IMR-90 (cell line): Measurements from ENCODE around the gene NPHP4. TPM values are rescaled to one million over a fixed set of nuclear protein-coding genes. Genes with fewer than 3 reads are reported as not detected.

Source experiments
- ATAC-seq: fragments of 200-7000 bp; cut with Tn5 transposase; 2 replicates; pipeline ENCODE4 v1.9.1; 2020; ENCODE audit warnings: low read depth, mild to moderate bottlenecking, moderate library complexity
- BruUV-seq: library from RNA; stranded (reverse); fragments of 400-500 nt; replicated peaks from 2 replicates; lab custom pipeline; 2021; lab: Mats Ljungman, UMichigan
- CTCF ChIA-PET: fragments of 300-600 bp; formaldehyde crosslinking; extraction: SDS; loops from one replicate; lab custom pipeline; 2021; ENCODE audit warnings: antibody characterized with exemption; lab: Yijun Ruan, JAX
- POLR2A ChIA-PET: fragments of 300-600 bp; sonication (Branson Sonifier 250); formaldehyde crosslinking; loops from one replicate; lab custom pipeline; 2022; ENCODE audit warnings: antibody characterized with exemption; ENCODE audit not compliant: unreplicated experiment; lab: Charles Lee
- DNase-seq: peaks from one replicate; pipeline ENCODE4 v3.0.0; 2013
- H2AFZ ChIP-seq: replicated peaks from 2 replicates; pipeline ENCODE3; 2013; ENCODE audit warnings: low read length, mild to moderate bottlenecking; ENCODE audit not compliant: poor library complexity
- H2AK5ac ChIP-seq: 2 replicates; pipeline ENCODE4 v1.6.1; 2013; ENCODE audit warnings: low read depth, low read length, inconsistent platforms
- H2AK9ac ChIP-seq: replicated peaks from 2 replicates; pipeline ENCODE3; 2013; ENCODE audit warnings: mild to moderate bottlenecking, low read depth, low read length, moderate library complexity; ENCODE audit not compliant: poor library complexity
- H2BK120ac ChIP-seq: 2 replicates; pipeline ENCODE4 v1.6.1; 2013; ENCODE audit warnings: low read depth, low read length, inconsistent platforms
- H2BK15ac ChIP-seq: 3 replicates; pipeline ENCODE4 v1.6.1; 2013; ENCODE audit warnings: low read depth, low read length, inconsistent platforms
- H2BK20ac ChIP-seq: 2 replicates; pipeline ENCODE4 v1.6.1; 2013; ENCODE audit warnings: low read depth, mild to moderate bottlenecking, inconsistent platforms, low read length, moderate library complexity
- H2BK5ac ChIP-seq: 2 replicates; pipeline ENCODE4 v1.6.1; 2013; ENCODE audit warnings: mild to moderate bottlenecking, low read depth, low read length, inconsistent platforms; ENCODE audit not compliant: poor library complexity, severe bottlenecking
- H3K14ac ChIP-seq: replicated peaks from 2 replicates; pipeline ENCODE4 v1.6.1; 2013; ENCODE audit warnings: low read depth, low read length, inconsistent platforms
- H3K18ac ChIP-seq: 2 replicates; pipeline ENCODE4 v1.6.1; 2013; ENCODE audit warnings: low read depth, low read length, control low read depth
- H3K23ac ChIP-seq: 2 replicates; pipeline ENCODE4 v1.6.1; 2013; ENCODE audit warnings: low read depth, low read length, inconsistent platforms
- H3K27ac ChIP-seq: 2 replicates; pipeline ENCODE4 v1.5.1; 2013; ENCODE audit warnings: mild to moderate bottlenecking, control low read depth, low read length; ENCODE audit not compliant: insufficient read depth
- H3K27me3 ChIP-seq: 2 replicates; pipeline ENCODE4 v1.6.1; 2013; ENCODE audit warnings: low read length; ENCODE audit not compliant: control insufficient read depth, insufficient read depth
- H3K36me3 ChIP-seq: 2 replicates; pipeline ENCODE4 v1.6.1; 2013; ENCODE audit warnings: low read length, mixed read lengths; ENCODE audit not compliant: control insufficient read depth, insufficient read depth
- H3K4ac ChIP-seq: 2 replicates; pipeline ENCODE4 v1.6.1; 2013; ENCODE audit warnings: low read depth, low read length, inconsistent platforms
- H3K4me1 ChIP-seq: 2 replicates; pipeline ENCODE4 v1.6.1; 2013; ENCODE audit warnings: low read length, mixed read lengths; ENCODE audit not compliant: control insufficient read depth, insufficient read depth
- H3K4me2 ChIP-seq: 2 replicates; pipeline ENCODE4 v1.6.1; 2013; ENCODE audit warnings: low read depth, mild to moderate bottlenecking, control low read depth, low read length, moderate library complexity
- H3K4me3 ChIP-seq: 2 replicates; pipeline ENCODE4 v1.5.1; 2013; ENCODE audit warnings: low read depth, mild to moderate bottlenecking, control low read depth, low read length, moderate library complexity; ENCODE audit not compliant: insufficient read depth
- H3K56ac ChIP-seq: 2 replicates; pipeline ENCODE4 v1.6.1; 2013; ENCODE audit warnings: low read length, inconsistent platforms; ENCODE audit not compliant: insufficient read depth; ENCODE audit errors: extremely low read depth
- H3K79me1 ChIP-seq, 2 experiments: 2 replicates each; pipeline ENCODE4 v1.6.1; 2013; ENCODE audit warnings: low read length in 2 of 2, inconsistent platforms in 1 of 2, low read depth in 1 of 2
- H3K9ac ChIP-seq: 2 replicates; pipeline ENCODE4 v1.6.1; 2013; ENCODE audit warnings: low read depth, low read length, control low read depth
- H3K9me1 ChIP-seq: 2 replicates; pipeline ENCODE4 v1.6.1; 2013; ENCODE audit warnings: low read length, inconsistent platforms; ENCODE audit not compliant: insufficient read depth
- H3K9me3 ChIP-seq: 2 replicates; pipeline ENCODE4 v1.6.1; 2013; ENCODE audit warnings: low read length; ENCODE audit not compliant: control insufficient read depth, insufficient read depth
- H4K20me1 ChIP-seq: 2 replicates; pipeline ENCODE4 v1.6.1; 2013; ENCODE audit warnings: low read length, inconsistent platforms; ENCODE audit not compliant: insufficient read depth
- H4K5ac ChIP-seq: 2 replicates; pipeline ENCODE4 v1.6.1; 2013; ENCODE audit warnings: mild to moderate bottlenecking, low read depth, low read length, control low read depth
- H4K8ac ChIP-seq, 2 experiments: 2 replicates each; pipeline ENCODE4 v1.6.1; 2013; ENCODE audit warnings: low read depth in 2 of 2, low read length in 2 of 2, control low read depth in 1 of 2, inconsistent platforms in 1 of 2
- H4K91ac ChIP-seq: 2 replicates; pipeline ENCODE4 v1.6.1; 2013; ENCODE audit warnings: low read depth, low read length, inconsistent platforms; ENCODE audit not compliant: insufficient read depth
- BHLHE40 ChIP-seq: fragments of 150-350 bp; IDR thresholded peaks from 2 replicates; pipeline ENCODE4 v1.6.1; 2016; ENCODE audit warnings: mild to moderate bottlenecking, low read depth, low read length
- CHD1 ChIP-seq: IDR thresholded peaks from 2 replicates; pipeline ENCODE4 v1.6.1; 2012; ENCODE audit warnings: low read depth, low read length, improper control_type of control experiment
- FOS ChIP-seq: fragments of 150-350 bp; IDR thresholded peaks from 2 replicates; pipeline ENCODE4 v1.6.1; 2016; ENCODE audit warnings: low read depth, low read length
- NFE2L2 ChIP-seq: fragments of 150-350 bp; IDR thresholded peaks from 2 replicates; pipeline ENCODE4 v1.6.1; 2016; ENCODE audit warnings: low read depth, mild to moderate bottlenecking, low read length
- RAD21 ChIP-seq: IDR thresholded peaks from 2 replicates; pipeline ENCODE4 v1.6.1; 2012; ENCODE audit warnings: low read length, improper control_type of control experiment
- RCOR1 ChIP-seq: IDR thresholded peaks from 2 replicates; pipeline ENCODE4 v1.6.1; 2012; ENCODE audit warnings: mild to moderate bottlenecking, low read length, improper control_type of control experiment; ENCODE audit not compliant: insufficient replicate concordance
- RFX5 ChIP-seq: IDR thresholded peaks from 2 replicates; pipeline ENCODE4 v1.8.0; 2012; ENCODE audit warnings: low read depth, mild to moderate bottlenecking, low read length, moderate library complexity
- SMC3 ChIP-seq: fragments of 150-350 bp; IDR thresholded peaks from 2 replicates; pipeline ENCODE4 v1.6.1; 2016; ENCODE audit warnings: low read depth, mild to moderate bottlenecking, antibody characterized with exemption, low read length, moderate library complexity
- WGBS, 2 experiments: methylation state at CpG; one replicate each; pipeline versions ENCODE4 v1.1.5 to v1.1.7; 2013; ENCODE audit warnings: missing lambda C conversion rate in 2 of 2; ENCODE audit not compliant: insufficient read length in 1 of 2; ENCODE audit errors: extremely low coverage in 2 of 2; 5-methylcytosine and 5-hydroxymethylcytosine counted together
- dilution Hi-C: fragments of 300-500 bp; cut with HindIII; formaldehyde crosslinking; loops from one replicate; pipeline ENCODE4 v1.14.3; 2018; ENCODE audit warnings: low sequenced_read_pairs; ENCODE audit not compliant: unreplicated experiment
- in situ Hi-C: fragments of 300-500 bp; cut with MboI; formaldehyde crosslinking; loops from 3 replicates; pipeline ENCODE4 v1.14.3; 2019; ENCODE audit warnings: low sequenced_read_pairs, inconsistent platforms, mixed read lengths
- intact Hi-C: fragments of 100-400 bp; cut with micrococcal nuclease; formaldehyde crosslinking; loops from 2 replicates; pipeline ENCODE4 v1.10.0; 2022
- polyA plus RNA-seq, 3 experiments: library from polyadenylated mRNA; depleted of rRNA; stranded (reverse); fragments of >200 nt; gene quantifications; 2 replicates each; pipeline ENCODE4 v1.2.3, GENCODE V29; 2012; ENCODE audit warnings: low replicate concordance in 1 of 3
- total RNA-seq: library from RNA; depleted of rRNA; stranded (reverse); fragments of >200 nt; gene quantifications from 2 replicates; pipeline ENCODE4 v1.2.3, GENCODE V29; 2012
- TF ChIP-seq, protein P1 (sequence below): fragments of 150-350 bp; IDR thresholded peaks from 2 replicates; pipeline ENCODE4 v1.6.1; 2016; ENCODE audit warnings: low read depth, mild to moderate bottlenecking, low read length, moderate library complexity, borderline replicate concordance
- TF ChIP-seq, protein P2 (sequence below): conservative IDR thresholded peaks from 2 replicates; pipeline ENCODE4 v1.5.1; 2012; ENCODE audit warnings: mild to moderate bottlenecking, low read depth, low read length, improper control_type of control experiment

The NPHP4 gene
- total and polyA plus RNA-seq, 2 of the 4 experiments (the other 2 are of a cell fraction) = 2.0 to 5.5 TPM

DNA sequence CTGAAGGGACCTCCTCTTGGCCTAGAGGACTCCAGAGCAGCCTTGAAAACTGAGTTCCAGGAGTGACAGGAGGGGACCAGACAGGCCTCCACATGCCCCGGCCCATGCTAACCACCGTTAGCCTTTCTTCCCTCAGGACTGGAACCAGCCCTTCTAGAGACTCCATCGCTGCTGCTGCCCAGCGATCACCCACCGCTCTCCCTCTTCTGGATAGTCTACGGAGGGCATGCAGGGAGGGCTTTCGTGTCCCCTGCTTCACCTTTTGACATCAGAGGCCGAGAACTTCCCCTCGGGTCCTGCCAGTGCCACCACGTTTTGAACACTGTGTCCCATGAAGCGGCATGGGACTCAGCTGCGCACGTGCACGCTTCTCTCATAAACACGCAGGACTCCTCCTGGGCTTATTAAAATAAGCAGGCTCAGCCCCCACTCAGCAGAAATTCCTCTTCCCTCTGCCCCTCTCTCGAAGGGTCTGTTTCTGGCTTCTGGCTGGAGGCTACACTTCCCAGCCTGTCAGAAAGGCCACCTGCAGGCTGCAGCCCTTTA, 26.6 kb downstream of the NPHP4 start:
- POLR2A ChIA-PET = no interaction called here
- CTCF ChIA-PET = no interaction called here
- no peak overlapping the region for H2AK9ac ChIP-seq
- H3K4ac ChIP-seq = no peak overlapping the region
- no peak overlapping the region for H3K56ac ChIP-seq
- H3K27me3 ChIP-seq = no peaks in the 10 kb centered on the region
- no peak overlapping the region for H3K18ac ChIP-seq
- H3K9me1 ChIP-seq = no peaks in the 10 kb centered on the region; the same call in 1 of the 2 replicates
- no peak overlapping the region for H2AFZ ChIP-seq
- no peak overlapping the region for H3K23ac ChIP-seq
- no peak overlapping the region for H3K4me3 ChIP-seq
- H4K5ac ChIP-seq = no peak overlapping the region
- dilution Hi-C loops = no loop called here
- H4K91ac ChIP-seq = no peak overlapping the region
- ATAC-seq (no peak), DNase-seq (no peak)
- no peak overlapping the region for H3K9ac ChIP-seq
- TF ChIP-seq RAD21 (no peak), FOS (no peak), CHD1 (no peak), SMC3 (no peak), RCOR1 (no peak), RFX5 (no peak), NFE2L2 (no peak), BHLHE40 (no peak)
- TF ChIP-seq, protein P1, sequence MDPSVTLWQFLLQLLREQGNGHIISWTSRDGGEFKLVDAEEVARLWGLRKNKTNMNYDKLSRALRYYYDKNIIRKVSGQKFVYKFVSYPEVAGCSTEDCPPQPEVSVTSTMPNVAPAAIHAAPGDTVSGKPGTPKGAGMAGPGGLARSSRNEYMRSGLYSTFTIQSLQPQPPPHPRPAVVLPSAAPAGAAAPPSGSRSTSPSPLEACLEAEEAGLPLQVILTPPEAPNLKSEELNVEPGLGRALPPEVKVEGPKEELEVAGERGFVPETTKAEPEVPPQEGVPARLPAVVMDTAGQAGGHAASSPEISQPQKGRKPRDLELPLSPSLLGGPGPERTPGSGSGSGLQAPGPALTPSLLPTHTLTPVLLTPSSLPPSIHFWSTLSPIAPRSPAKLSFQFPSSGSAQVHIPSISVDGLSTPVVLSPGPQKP = no peak
- TF ChIP-seq, protein P2, sequence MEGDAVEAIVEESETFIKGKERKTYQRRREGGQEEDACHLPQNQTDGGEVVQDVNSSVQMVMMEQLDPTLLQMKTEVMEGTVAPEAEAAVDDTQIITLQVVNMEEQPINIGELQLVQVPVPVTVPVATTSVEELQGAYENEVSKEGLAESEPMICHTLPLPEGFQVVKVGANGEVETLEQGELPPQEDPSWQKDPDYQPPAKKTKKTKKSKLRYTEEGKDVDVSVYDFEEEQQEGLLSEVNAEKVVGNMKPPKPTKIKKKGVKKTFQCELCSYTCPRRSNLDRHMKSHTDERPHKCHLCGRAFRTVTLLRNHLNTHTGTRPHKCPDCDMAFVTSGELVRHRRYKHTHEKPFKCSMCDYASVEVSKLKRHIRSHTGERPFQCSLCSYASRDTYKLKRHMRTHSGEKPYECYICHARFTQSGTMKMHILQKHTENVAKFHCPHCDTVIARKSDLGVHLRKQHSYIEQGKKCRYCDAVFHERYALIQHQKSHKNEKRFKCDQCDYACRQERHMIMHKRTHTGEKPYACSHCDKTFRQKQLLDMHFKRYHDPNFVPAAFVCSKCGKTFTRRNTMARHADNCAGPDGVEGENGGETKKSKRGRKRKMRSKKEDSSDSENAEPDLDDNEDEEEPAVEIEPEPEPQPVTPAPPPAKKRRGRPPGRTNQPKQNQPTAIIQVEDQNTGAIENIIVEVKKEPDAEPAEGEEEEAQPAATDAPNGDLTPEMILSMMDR = no peak
- no peak overlapping the region for H2BK20ac ChIP-seq
- H3K4me2 ChIP-seq = no peak overlapping the region
- intact Hi-C loops = no loop called here
- no peak overlapping the region for H2BK120ac ChIP-seq
- H3K14ac ChIP-seq = no peak overlapping the region
- no TSS peak for BruUV-seq
- no peaks in the 10 kb centered on the region for H4K20me1 ChIP-seq
- H3K36me3 ChIP-seq = peaks cover 6% of the 10 kb centered on the region
- in situ Hi-C loops = loop anchor here (25.0 kb wide), 1 partner anchor 1303 kb away; the partner anchor contains the start of gene AJAP1
- H4K8ac ChIP-seq = no peak overlapping the region
- no peak overlapping the region for H2BK15ac ChIP-seq
- H2BK5ac ChIP-seq = no peak overlapping the region
- no peaks in the 10 kb centered on the region for H3K4me1 ChIP-seq
- no peak overlapping the region for H2AK5ac ChIP-seq
- 84% methylated on average over 9 of the region's 16 CpGs; no CpG with 5 or more reads in 1 of the 2 experiments for WGBS, 2 experiments
- no peak overlapping the region for H3K27ac ChIP-seq
- no peaks in the 10 kb centered on the region for H3K79me1 ChIP-seq
- no peaks in the 10 kb centered on the region for H3K9me3 ChIP-seq
